Natural killer cell treated with Interleukin-12 subunit alpha and Interleukin-12 subunit beta and Interleukin-15 and Interleukin-18, amount 100 ng/mL, for 72 hours (primary cell): ENCODE data around the gene WFDC12. TPM values are rescaled to one million over a fixed set of nuclear protein-coding genes. Genes with fewer than 3 reads are reported as not detected.

ENCODE experiments used
- ATAC-seq, 2 donors: fragments of 150-1000 bp; cut with Tn5 transposase in 1 of 2; sonication (Bioruptor Pico), chemical (Tn5 transposase) in 1 of 2; 2 replicates each; pipeline ENCODE4 v1.10.0; 2021
- DNase-seq: peaks from one replicate; pipeline ENCODE4 v3.0.0; 2022; ENCODE audit warnings: low spot score
- H3K27ac Mint-ChIP-seq, 2 donors: 1 replicate in 1 of 2; 2 replicates in 1 of 2; pipeline ENCODE4 v1.8.0; 2022; ENCODE audit warnings: mixed read lengths in 2 of 2, mild to moderate bottlenecking in 1 of 2, moderate library complexity in 1 of 2
- H3K27me3 Mint-ChIP-seq, 2 donors: 1 replicate in 1 of 2; 2 replicates in 1 of 2; pipeline ENCODE4 v1.8.0; 2022; ENCODE audit warnings: mixed read lengths in 2 of 2
- H3K36me3 Mint-ChIP-seq: one replicate; pipeline ENCODE4 v1.8.0; 2022; ENCODE audit warnings: mixed read lengths
- H3K4me1 Mint-ChIP-seq, 2 donors: 1 replicate in 1 of 2; 2 replicates in 1 of 2; pipeline ENCODE4 v1.8.0; 2022; ENCODE audit warnings: low read depth in 2 of 2, mixed read lengths in 2 of 2, mild to moderate bottlenecking in 1 of 2
- H3K4me3 Mint-ChIP-seq: one replicate; pipeline ENCODE4 v1.8.0; 2022; ENCODE audit warnings: mixed read lengths
- H3K9me3 Mint-ChIP-seq: 2 replicates; pipeline ENCODE4 v1.8.0; 2022; ENCODE audit warnings: mixed read lengths
- total RNA-seq, 2 donors: library from RNA; stranded (reverse); gene quantifications; one replicate each; pipeline ENCODE4 v1.2.3, GENCODE V29; 2022

Gene WFDC12
- total RNA-seq, 2 donors from 2014 or later, result not detected

GRCh38 chr20:45111285-45111684 lies 13.0 kb downstream of the WFDC12 start:
- DNase-seq (no peak), ATAC-seq (no peak)
- Mint-ChIP-seq H3K4me3 (no peak overlapping the region), H3K36me3 (no peaks in the 10 kb centered on the region), H3K27ac (no peak overlapping the region), H3K4me1 (peaks cover 0 to 3% of the 10 kb centered on the region in 2 donors), H3K9me3 (no peaks in the 10 kb centered on the region), H3K27me3 (peaks cover 0 to 7% of the 10 kb centered on the region in 2 donors)

- no peak for DNase-seq
- no peak for ATAC-seq
- H3K9me3 Mint-ChIP-seq, result no peaks in the 10 kb centered on the region
- H3K4me1 Mint-ChIP-seq, result peaks cover 0 to 3% of the 10 kb centered on the region in 2 donors
- no peak overlapping the region for H3K4me3 Mint-ChIP-seq
- no peak overlapping the region for H3K27ac Mint-ChIP-seq
- H3K36me3 Mint-ChIP-seq, result no peaks in the 10 kb centered on the region
- peaks cover 0 to 7% of the 10 kb centered on the region in 2 donors for H3K27me3 Mint-ChIP-seq
These were observed 14.0 kb downstream of the WFDC12 start for GRCh38 chr20:45110301-45110700.

GRCh38 chr20:45109634-45110033 lies 14.6 kb downstream of the WFDC12 start:
- DNase-seq (no peak), ATAC-seq (no peak)
- no peak overlapping the region for H3K27ac Mint-ChIP-seq
- no peaks in the 10 kb centered on the region for H3K36me3 Mint-ChIP-seq
- H3K27me3 Mint-ChIP-seq, result peaks cover 6 to 12% of the 10 kb centered on the region in 2 donors
- H3K4me3 Mint-ChIP-seq, result no peak overlapping the region
- H3K9me3 Mint-ChIP-seq, result no peaks in the 10 kb centered on the region
- H3K4me1 Mint-ChIP-seq, result no peaks in the 10 kb centered on the region

GRCh38 chr20:45105317-45105716 lies 18.9 kb downstream of the WFDC12 start:
- peaks cover 18 to 28% of the 10 kb centered on the region in 2 donors for H3K27me3 Mint-ChIP-seq
- no peaks in the 10 kb centered on the region for H3K36me3 Mint-ChIP-seq
- H3K4me1 Mint-ChIP-seq, result peaks cover 0 to 3% of the 10 kb centered on the region in 2 donors
- H3K27ac Mint-ChIP-seq, result no peak overlapping the region
- ATAC-seq (no peak), DNase-seq (no peak)
- no peak overlapping the region for H3K4me3 Mint-ChIP-seq
- H3K9me3 Mint-ChIP-seq, result no peaks in the 10 kb centered on the region

- H3K4me3 Mint-ChIP-seq, result no peak overlapping the region
- peaks cover 0 to 3% of the 10 kb centered on the region in 2 donors for H3K4me1 Mint-ChIP-seq
- no peak for ATAC-seq
These were observed 19.5 kb downstream of the WFDC12 start for GRCh38 chr20:45104786-45105185.

GRCh38 chr20:45103072-45103471 lies 21.2 kb downstream of the WFDC12 start:
- Mint-ChIP-seq H3K9me3 (no peaks in the 10 kb centered on the region), H3K4me3 (no peak overlapping the region), H3K27me3 (peaks cover 31 to 45% of the 10 kb centered on the region in 2 donors), H3K4me1 (peaks cover 0 to 8% of the 10 kb centered on the region in 2 donors), H3K27ac (no peak overlapping the region), H3K36me3 (no peaks in the 10 kb centered on the region)
- DNase-seq (no peak), ATAC-seq (no peak)

More at GRCh38 chr20:45104786-45105185, 19.5 kb downstream of the WFDC12 start:
- H3K36me3 Mint-ChIP-seq, result no peaks in the 10 kb centered on the region
- H3K27ac Mint-ChIP-seq, result no peak overlapping the region
- H3K9me3 Mint-ChIP-seq, result no peaks in the 10 kb centered on the region
- H3K27me3 Mint-ChIP-seq, result peaks cover 24 to 34% of the 10 kb centered on the region in 2 donors
- no peak for DNase-seq

GRCh38 chr20:45101333-45101850 lies 22.9 kb downstream of the WFDC12 start:
- DNase-seq, result no peak
- Mint-ChIP-seq H3K9me3 (no peaks in the 10 kb centered on the region), H3K4me1 (peaks cover 0 to 12% of the 10 kb centered on the region in 2 donors), H3K27me3 (peaks cover 30 to 45% of the 10 kb centered on the region in 2 donors), H3K27ac (no peak overlapping the region), H3K4me3 (no peak overlapping the region), H3K36me3 (no peaks in the 10 kb centered on the region)
- ATAC-seq, result no peak

- Mint-ChIP-seq H3K36me3 (no peaks in the 10 kb centered on the region), H3K27ac (no peak within 1 kb of the TSS), H3K4me1 (peaks cover 0 to 12% of the 10 kb centered on the region in 2 donors), H3K4me3 (no peak within 1 kb of the TSS), H3K9me3 (no peaks in the 10 kb centered on the region), H3K27me3 (peaks cover 30 to 45% of the 10 kb centered on the region in 2 donors)
- DNase-seq, result no peak
- peak in 1 of 2 donors; percentile 26 for ATAC-seq
These were observed 23.6 kb downstream of the WFDC12 start, which contains the start of gene KCNS1 for GRCh38 chr20:45100563-45101245. Gene KCNS1, minus strand, starts transcription at chr20:45101127. Its CDS starts 1,891 bp downstream, at chr20:45099236.

GRCh38 chr20:45098103-45098773 lies 26.0 kb downstream of the WFDC12 start:
- H3K36me3 Mint-ChIP-seq, result no peaks in the 10 kb centered on the region
- H3K9me3 Mint-ChIP-seq, result no peaks in the 10 kb centered on the region
- ATAC-seq (peak in 1 of 2 donors; percentile 40), DNase-seq (no peak)
- no peak overlapping the region for H3K4me3 Mint-ChIP-seq
- peaks cover 0 to 14% of the 10 kb centered on the region in 2 donors for H3K4me1 Mint-ChIP-seq
- peaks cover 26 to 38% of the 10 kb centered on the region in 2 donors for H3K27me3 Mint-ChIP-seq
- H3K27ac Mint-ChIP-seq, result no peak overlapping the region

GRCh38 chr20:45097485-45098102 lies 26.7 kb downstream of the WFDC12 start:
- Mint-ChIP-seq H3K4me1 (peaks cover 0 to 14% of the 10 kb centered on the region in 2 donors), H3K36me3 (no peaks in the 10 kb centered on the region), H3K27ac (no peak overlapping the region), H3K27me3 (peaks cover 26 to 32% of the 10 kb centered on the region in 2 donors), H3K9me3 (no peaks in the 10 kb centered on the region), H3K4me3 (no peak overlapping the region)
- DNase-seq, result no peak
- ATAC-seq, result peak; percentile 65 to 66

GRCh38 chr20:45096781-45097180 lies 27.5 kb downstream of the WFDC12 start:
- Mint-ChIP-seq H3K27ac (no peak overlapping the region), H3K4me1 (peaks cover 0 to 14% of the 10 kb centered on the region in 2 donors), H3K4me3 (no peak overlapping the region), H3K27me3 (peaks cover 26 to 27% of the 10 kb centered on the region in 2 donors), H3K9me3 (no peaks in the 10 kb centered on the region), H3K36me3 (no peaks in the 10 kb centered on the region)
- ATAC-seq, result no peak
- DNase-seq, result no peak

GRCh38 chr20:45095805-45096238 lies 28.4 kb downstream of the WFDC12 start:
- Mint-ChIP-seq H3K27ac (no peak overlapping the region), H3K27me3 (peaks cover 21 to 22% of the 10 kb centered on the region in 2 donors), H3K4me1 (peaks cover 0 to 17% of the 10 kb centered on the region in 2 donors), H3K4me3 (no peak overlapping the region), H3K9me3 (no peaks in the 10 kb centered on the region), H3K36me3 (no peaks in the 10 kb centered on the region)
- ATAC-seq, result peak in 1 of 2 donors; percentile 43
- peak; percentile 72 for DNase-seq

GRCh38 chr20:45094864-45095574 lies 29.2 kb downstream of the WFDC12 start:
- Mint-ChIP-seq H3K4me3 (no peak overlapping the region), H3K36me3 (no peaks in the 10 kb centered on the region), H3K27ac (peak overlapping the region in 1 of 2 donors; percentile 48), H3K9me3 (no peaks in the 10 kb centered on the region), H3K4me1 (peaks cover 0 to 17% of the 10 kb centered on the region in 2 donors), H3K27me3 (peaks cover 13 to 16% of the 10 kb centered on the region in 2 donors)
- no peak for ATAC-seq
- no peak for DNase-seq
